Measurements from ENCODE around the gene CROCC. TPM values are rescaled to one million over a fixed set of nuclear protein-coding genes. Genes with fewer than 3 reads are reported as not detected.
"Not testable (repeated sequence)": the region's sequence is repeated elsewhere in the genome, so short reads cannot be mapped to it uniquely, and the experiment has no call there.

CROCC gene
- total RNA-seq, 1 donor from 2014 or later: 8.9 TPM

DNA sequence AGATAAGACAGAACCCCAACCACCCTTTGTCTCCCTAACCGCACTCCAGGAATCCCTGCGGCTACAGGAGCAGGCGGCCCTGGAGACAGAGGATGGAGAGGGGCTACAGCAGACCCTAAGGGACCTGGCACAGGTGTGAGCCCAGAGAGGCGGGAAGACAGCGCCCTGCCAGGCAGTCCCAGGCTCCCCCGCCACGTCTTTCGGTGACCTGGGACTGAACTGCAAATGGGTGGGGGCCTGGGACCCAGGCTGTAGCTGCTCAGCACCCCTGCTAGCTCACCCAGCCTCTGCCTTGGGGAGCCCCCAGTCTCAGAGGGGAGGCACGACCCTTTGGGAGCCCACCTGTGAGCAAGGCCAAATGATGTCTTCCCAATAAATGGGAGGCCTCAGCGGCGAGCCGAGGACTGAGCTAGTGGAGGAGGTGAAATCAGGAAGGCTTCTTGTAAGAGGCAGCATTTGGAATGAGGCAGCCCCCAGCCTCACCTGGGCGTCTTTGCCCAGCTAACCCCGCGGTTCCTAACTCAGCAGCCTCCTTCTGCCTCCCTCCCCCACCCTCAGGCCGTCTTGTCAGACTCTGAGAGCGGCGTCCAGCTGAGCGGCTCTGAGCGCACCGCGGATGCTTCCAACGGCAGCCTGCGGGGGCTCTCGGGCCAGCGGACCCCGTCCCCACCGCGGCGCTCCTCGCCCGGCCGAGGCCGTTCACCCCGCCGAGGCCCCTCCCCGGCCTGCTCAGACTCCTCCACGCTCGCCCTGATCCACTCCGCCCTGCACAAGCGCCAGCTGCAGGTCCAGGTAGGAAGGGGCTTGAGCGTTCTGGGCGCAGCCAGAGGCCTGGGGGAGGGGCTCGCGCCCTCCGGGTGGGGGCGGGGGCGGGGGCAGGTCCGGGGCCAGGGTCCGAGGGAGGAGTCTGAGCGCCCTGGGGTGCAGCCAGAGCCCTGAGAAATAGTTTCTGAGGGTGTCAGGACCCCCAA is 16.9 kb downstream of the CROCC start:
- peaks cover 40% of the 10 kb centered on the region for H3K36me3 ChIP-seq
- no peak overlapping the region for H3K4me3 ChIP-seq
- TF ChIP-seq CTCF (IDR thresholded peaks at IDR 0.05; ENCODE audit: borderline replicate concordance): no peak
- H3K9me3 ChIP-seq (replicated peaks): no peaks in the 10 kb centered on the region
- no peak overlapping the region for H3K27ac ChIP-seq (replicated peaks)
- no peaks in the 10 kb centered on the region for H3K27me3 ChIP-seq (ENCODE audit: low read depth)
- no peaks in the 10 kb centered on the region for H3K4me1 ChIP-seq
- intact Hi-C loops (cut with micrococcal nuclease): no loop called here
- DNase-seq: no peak

- intact Hi-C loops (cut with micrococcal nuclease): not testable (repeated sequence)
These were observed 17.9 kb downstream of the CROCC start for GRCh38 chr1:16939386-16940180.

DNA sequence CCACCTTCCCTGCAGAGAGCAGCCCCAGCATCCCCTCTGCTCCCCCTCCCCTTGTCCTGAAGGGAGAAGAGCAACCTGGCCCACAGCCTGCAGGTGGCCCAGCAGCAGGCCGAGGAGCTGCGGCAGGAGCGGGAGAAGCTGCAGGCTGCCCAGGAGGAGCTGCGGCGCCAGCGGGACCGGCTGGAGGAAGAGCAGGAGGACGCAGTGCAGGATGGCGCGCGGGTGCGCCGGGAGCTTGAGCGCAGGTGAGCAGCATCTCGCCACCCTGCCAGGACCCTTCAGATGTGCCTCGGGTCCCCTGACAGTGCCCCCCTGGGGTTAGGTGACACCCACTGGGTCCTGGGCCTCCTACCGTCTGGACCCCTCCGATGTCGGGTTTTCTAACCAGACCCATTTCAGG is 22.3 kb downstream of the CROCC start:
- no peak overlapping the region for H3K27ac ChIP-seq (replicated peaks)
- H3K4me1 ChIP-seq: no peaks in the 10 kb centered on the region
- no peak for TF ChIP-seq CTCF (IDR thresholded peaks at IDR 0.05; ENCODE audit: borderline replicate concordance)
- H3K27me3 ChIP-seq (ENCODE audit: low read depth): no peaks in the 10 kb centered on the region
- H3K9me3 ChIP-seq (replicated peaks): no peaks in the 10 kb centered on the region
- peaks cover 38% of the 10 kb centered on the region for H3K36me3 ChIP-seq
- intact Hi-C loops (cut with micrococcal nuclease): no loop called here
- no peak for DNase-seq
- no peak overlapping the region for H3K4me3 ChIP-seq

More at GRCh38 chr1:16939386-16940180, 17.9 kb downstream of the CROCC start:
- not testable (repeated sequence) for H3K9me3 ChIP-seq (replicated peaks); H3K27me3 ChIP-seq (ENCODE audit: low read depth); H3K4me1 ChIP-seq; H3K4me3 ChIP-seq; H3K27ac ChIP-seq (replicated peaks); DNase-seq
- H3K36me3 ChIP-seq: peaks cover 47% of the 10 kb centered on the region

DNA sequence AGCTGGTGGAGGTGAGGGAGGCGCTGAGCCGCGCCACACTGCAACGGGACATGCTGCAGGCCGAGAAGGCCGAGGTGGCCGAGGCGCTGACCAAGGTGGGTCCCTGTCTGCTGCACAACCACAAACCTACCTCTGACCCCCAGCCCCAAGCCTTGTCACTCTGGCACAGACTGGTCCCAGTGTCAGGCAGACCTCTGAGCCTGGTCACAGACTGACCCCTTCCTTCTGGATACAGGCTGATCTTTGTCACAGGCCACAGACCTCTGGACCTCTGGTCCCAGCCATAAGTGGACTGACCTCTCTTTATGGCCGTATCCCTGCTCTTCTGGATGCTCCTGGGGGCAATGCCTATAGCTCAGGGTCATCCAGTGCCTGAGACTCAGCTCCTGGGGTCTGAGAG is 23.8 kb downstream of the CROCC start:
- H3K27ac ChIP-seq (replicated peaks); intact Hi-C loops (cut with micrococcal nuclease); H3K9me3 ChIP-seq (replicated peaks): not testable (repeated sequence)

DNA sequence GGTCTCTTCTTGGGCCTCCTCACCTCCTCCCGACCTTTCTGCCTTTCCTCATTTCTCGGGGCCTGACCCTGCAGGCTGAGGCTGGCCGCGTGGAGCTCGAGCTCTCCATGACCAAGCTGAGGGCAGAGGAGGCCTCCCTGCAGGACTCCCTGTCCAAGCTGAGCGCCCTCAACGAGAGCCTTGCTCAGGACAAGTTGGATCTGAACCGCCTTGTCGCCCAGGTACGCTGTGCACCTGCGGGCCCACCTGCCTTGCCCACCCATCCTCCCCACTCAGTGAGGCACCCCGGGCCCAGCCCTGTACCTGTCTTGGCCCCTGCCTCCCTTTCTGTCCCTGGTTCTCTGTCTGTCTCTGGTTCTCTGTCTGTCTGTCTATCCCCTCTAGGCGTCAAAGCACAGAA is 24.5 kb downstream of the CROCC start:
- H3K27ac ChIP-seq (replicated peaks); intact Hi-C loops (cut with micrococcal nuclease): not testable (repeated sequence)
- H3K36me3 ChIP-seq: peaks cover 31% of the 10 kb centered on the region

More for the DNA sequence above, 23.8 kb downstream of the CROCC start:
- H3K4me3 ChIP-seq; DNase-seq; H3K27me3 ChIP-seq (ENCODE audit: low read depth); H3K4me1 ChIP-seq: not testable (repeated sequence)
- peaks cover 38% of the 10 kb centered on the region for H3K36me3 ChIP-seq

GRCh38 chr1:16946646-16947045 is 24.9 kb downstream of the CROCC start:
- H3K36me3 ChIP-seq: peaks cover 27% of the 10 kb centered on the region
- TF ChIP-seq CTCF (IDR thresholded peaks at IDR 0.05; ENCODE audit: borderline replicate concordance): no peak
- H3K9me3 ChIP-seq (replicated peaks): no peaks in the 10 kb centered on the region
- H3K4me1 ChIP-seq: no peaks in the 10 kb centered on the region
- H3K27ac ChIP-seq (replicated peaks): no peak overlapping the region
- intact Hi-C loops (cut with micrococcal nuclease): no loop called here
- no peak for DNase-seq
- no peak overlapping the region for H3K4me3 ChIP-seq
- H3K27me3 ChIP-seq (ENCODE audit: low read depth): no peaks in the 10 kb centered on the region

More for the DNA sequence above, 24.5 kb downstream of the CROCC start:
- H3K4me1 ChIP-seq; H3K27me3 ChIP-seq (ENCODE audit: low read depth); H3K4me3 ChIP-seq; H3K9me3 ChIP-seq (replicated peaks); DNase-seq: not testable (repeated sequence)

DNA sequence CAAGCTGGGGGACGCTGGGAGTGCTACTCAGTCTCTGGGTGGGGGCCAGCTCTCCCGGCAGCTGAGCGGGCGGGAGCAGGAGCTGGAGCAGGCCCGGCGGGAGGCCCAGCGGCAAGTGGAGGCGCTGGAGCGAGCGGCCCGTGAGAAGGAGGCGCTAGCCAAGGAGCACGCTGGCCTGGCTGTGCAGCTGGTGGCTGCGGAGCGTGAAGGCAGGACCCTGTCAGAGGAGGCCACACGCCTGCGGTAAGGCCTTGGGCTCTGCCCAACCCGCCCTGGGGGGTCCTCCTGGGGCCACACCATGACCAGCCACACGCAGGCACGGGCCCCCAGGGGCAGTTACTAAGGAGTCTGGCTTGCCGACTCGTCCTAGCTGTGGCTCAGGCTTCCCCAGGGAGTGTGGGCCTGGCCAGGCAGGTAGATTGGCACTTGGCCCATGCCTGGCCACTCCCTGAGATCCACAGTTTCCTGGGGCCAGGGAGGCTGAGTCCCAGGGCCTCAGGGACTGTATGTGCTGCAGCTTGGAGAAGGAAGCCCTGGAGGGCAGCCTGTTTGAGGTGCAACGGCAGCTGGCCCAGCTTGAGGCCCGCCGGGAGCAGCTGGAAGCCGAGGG is 26.7 kb downstream of the CROCC start:
- H3K9me3 ChIP-seq (replicated peaks); DNase-seq; H3K4me3 ChIP-seq; H3K27ac ChIP-seq (replicated peaks); intact Hi-C loops (cut with micrococcal nuclease); H3K4me1 ChIP-seq; H3K27me3 ChIP-seq (ENCODE audit: low read depth): not testable (repeated sequence)
- peaks cover 24% of the 10 kb centered on the region for H3K36me3 ChIP-seq

GRCh38 chr1:16949026-16949425 is 27.3 kb downstream of the CROCC start:
- H3K4me3 ChIP-seq; DNase-seq; H3K9me3 ChIP-seq (replicated peaks); H3K27ac ChIP-seq (replicated peaks); H3K27me3 ChIP-seq (ENCODE audit: low read depth); H3K4me1 ChIP-seq; intact Hi-C loops (cut with micrococcal nuclease): not testable (repeated sequence)
- H3K36me3 ChIP-seq: peaks cover 19% of the 10 kb centered on the region

DNA sequence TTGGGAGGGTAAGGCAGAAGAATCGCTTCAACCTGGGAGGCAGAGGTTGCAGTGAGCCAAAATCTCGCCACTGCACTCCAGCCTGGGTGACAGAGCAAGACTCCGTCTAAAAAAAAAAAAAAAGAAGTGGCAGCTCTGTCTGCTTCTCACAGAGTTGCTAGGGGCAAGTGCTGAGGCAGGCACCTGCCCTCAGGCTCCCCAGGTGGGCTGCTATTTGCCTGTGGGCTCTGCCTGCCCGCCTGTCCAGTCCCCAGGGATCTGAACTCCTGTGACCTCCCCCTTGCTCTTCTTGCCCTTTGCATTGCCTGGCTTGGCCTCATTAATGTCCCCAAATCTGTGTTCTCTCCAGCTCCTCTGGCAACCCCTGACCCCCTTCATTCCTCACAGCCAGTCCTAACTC is 30.6 kb downstream of the CROCC start:
- not testable (repeated sequence) for H3K4me3 ChIP-seq; DNase-seq; H3K27me3 ChIP-seq (ENCODE audit: low read depth); H3K4me1 ChIP-seq; H3K27ac ChIP-seq (replicated peaks); H3K9me3 ChIP-seq (replicated peaks)
- intact Hi-C loops (cut with micrococcal nuclease): loop anchor here (5.0 to 10.0 kb wide), 2 partner anchors 95 to 282 kb away; no protein-coding TSS in a partner anchor
- peaks cover 23% of the 10 kb centered on the region for H3K36me3 ChIP-seq
